ENCODE data around the gene ATP6V1C2.

ATP6V1C2 gene

DNA sequence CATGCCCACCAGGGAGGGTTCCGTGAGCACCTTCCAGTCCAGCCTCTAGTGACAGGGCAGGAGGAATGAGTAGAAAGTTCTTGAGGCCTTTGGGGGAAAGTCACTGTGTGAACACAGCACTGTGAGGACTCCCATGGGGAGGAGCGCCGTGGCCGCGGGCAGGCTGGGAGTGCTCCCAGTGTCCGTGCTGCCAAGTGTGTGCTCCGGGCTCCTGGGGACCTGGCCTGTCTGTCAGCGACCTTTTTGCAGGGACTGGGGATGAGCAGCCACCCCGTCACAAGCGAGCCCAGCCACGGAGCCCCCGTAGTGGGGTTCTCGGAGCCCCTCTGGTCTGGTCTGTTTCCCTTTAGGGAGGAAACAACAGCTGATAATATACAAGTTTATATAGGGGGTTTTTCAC is 54.4 kb downstream of the ATP6V1C2 start:
- no peaks in the 10 kb centered on the region for H3K79me2 ChIP-seq (ENCODE audit: low read length)
- H2AFZ ChIP-seq (ENCODE audit: low read length) = no peak overlapping the region
- H3K4me2 ChIP-seq (ENCODE audit: low read depth, low read length) = no peak overlapping the region
- no peaks in the 10 kb centered on the region for H3K9me3 ChIP-seq (replicated peaks; ENCODE audit: insufficient read depth, low read length)
- DNase-seq = no peak
- H3K4me1 ChIP-seq (ENCODE audit: low read length) = no peaks in the 10 kb centered on the region
- H3F3A ChIP-seq (ENCODE audit: insufficient read depth, low read length) = no peaks in the 10 kb centered on the region
- H3K27ac ChIP-seq (ENCODE audit: low read length) = no peak overlapping the region
- H3K27me3 ChIP-seq (replicated peaks; ENCODE audit: insufficient read depth, low read length) = no peaks in the 10 kb centered on the region
- no peak overlapping the region for H3K4me3 ChIP-seq (ENCODE audit: low read length)
- H4K20me1 ChIP-seq (ENCODE audit: insufficient read depth, low read length) = no peaks in the 10 kb centered on the region
- no peaks in the 10 kb centered on the region; the same call in 1 of the 2 replicates for H3K36me3 ChIP-seq (replicated peaks; ENCODE audit: insufficient read depth, low read length)
- TF ChIP-seq, protein P1, sequence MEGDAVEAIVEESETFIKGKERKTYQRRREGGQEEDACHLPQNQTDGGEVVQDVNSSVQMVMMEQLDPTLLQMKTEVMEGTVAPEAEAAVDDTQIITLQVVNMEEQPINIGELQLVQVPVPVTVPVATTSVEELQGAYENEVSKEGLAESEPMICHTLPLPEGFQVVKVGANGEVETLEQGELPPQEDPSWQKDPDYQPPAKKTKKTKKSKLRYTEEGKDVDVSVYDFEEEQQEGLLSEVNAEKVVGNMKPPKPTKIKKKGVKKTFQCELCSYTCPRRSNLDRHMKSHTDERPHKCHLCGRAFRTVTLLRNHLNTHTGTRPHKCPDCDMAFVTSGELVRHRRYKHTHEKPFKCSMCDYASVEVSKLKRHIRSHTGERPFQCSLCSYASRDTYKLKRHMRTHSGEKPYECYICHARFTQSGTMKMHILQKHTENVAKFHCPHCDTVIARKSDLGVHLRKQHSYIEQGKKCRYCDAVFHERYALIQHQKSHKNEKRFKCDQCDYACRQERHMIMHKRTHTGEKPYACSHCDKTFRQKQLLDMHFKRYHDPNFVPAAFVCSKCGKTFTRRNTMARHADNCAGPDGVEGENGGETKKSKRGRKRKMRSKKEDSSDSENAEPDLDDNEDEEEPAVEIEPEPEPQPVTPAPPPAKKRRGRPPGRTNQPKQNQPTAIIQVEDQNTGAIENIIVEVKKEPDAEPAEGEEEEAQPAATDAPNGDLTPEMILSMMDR (IDR thresholded peaks at IDR 0.05; ENCODE audit: low read length) = no peak
- TF ChIP-seq EZH2phosphoT487 (IDR thresholded peaks at IDR 0.05; ENCODE audit: low read length) = no peak
- H3K9ac ChIP-seq (ENCODE audit: low read length) = no peak overlapping the region
- no peaks in the 10 kb centered on the region for H3K9me2 ChIP-seq (replicated peaks; ENCODE audit: insufficient read depth, low read length)

DNA sequence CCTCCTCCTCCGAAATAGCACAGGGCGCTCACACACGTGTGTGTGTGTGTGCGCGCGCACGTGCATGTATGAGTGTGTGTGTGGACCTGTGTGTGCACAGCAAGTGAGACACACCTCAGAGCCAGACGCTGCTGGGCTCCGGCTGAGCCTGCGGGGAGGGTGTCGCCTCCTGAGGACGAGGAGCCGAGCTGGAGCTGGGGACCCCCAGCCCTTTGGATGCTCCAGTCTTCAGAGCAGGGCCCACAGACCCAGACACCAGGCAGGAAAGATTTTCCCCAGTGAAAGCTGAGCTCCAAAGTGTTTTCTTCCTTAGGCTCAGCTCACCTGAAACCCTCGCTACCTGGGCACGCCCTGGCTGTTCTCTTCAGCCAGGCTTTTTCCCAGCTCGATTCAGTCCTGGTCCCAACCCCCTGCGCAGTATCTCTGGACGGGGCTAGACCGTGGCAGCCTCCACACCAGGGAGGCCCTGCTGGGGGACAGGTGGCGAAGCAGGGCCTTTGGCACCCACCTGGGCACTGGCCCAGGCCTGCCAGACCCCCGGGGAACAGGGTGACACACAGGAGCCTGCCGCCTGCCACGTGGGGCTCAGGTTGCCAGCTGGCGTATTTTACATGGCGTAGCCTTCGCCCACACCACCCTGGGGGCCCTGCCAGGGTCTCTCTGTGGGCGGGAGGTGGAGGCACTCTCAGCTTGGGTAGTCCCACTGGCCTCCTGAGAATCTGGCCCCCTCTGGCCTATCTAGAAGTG is 55.0 kb downstream of the ATP6V1C2 start:
- no peak overlapping the region for H2AFZ ChIP-seq (ENCODE audit: low read length)
- H3F3A ChIP-seq (ENCODE audit: insufficient read depth, low read length) = no peaks in the 10 kb centered on the region
- no peak overlapping the region for H3K27ac ChIP-seq (ENCODE audit: low read length)
- no peaks in the 10 kb centered on the region for H3K9me3 ChIP-seq (replicated peaks; ENCODE audit: insufficient read depth, low read length)
- H3K27me3 ChIP-seq (replicated peaks; ENCODE audit: insufficient read depth, low read length) = no peaks in the 10 kb centered on the region
- H3K4me3 ChIP-seq (ENCODE audit: low read length) = no peak overlapping the region
- H3K79me2 ChIP-seq (ENCODE audit: low read length) = no peaks in the 10 kb centered on the region
- H3K4me1 ChIP-seq (ENCODE audit: low read length) = no peaks in the 10 kb centered on the region
- no peaks in the 10 kb centered on the region for H4K20me1 ChIP-seq (ENCODE audit: insufficient read depth, low read length)
- H3K36me3 ChIP-seq (replicated peaks; ENCODE audit: insufficient read depth, low read length) = no peaks in the 10 kb centered on the region; the same call in 1 of the 2 replicates
- no peak for DNase-seq
- H3K9me2 ChIP-seq (replicated peaks; ENCODE audit: insufficient read depth, low read length) = no peaks in the 10 kb centered on the region
- no peak overlapping the region for H3K4me2 ChIP-seq (ENCODE audit: low read depth, low read length)
- no peak overlapping the region for H3K9ac ChIP-seq (ENCODE audit: low read length)
- TF ChIP-seq EZH2 (optimal IDR thresholded peaks at IDR 0.05; ENCODE audit: low read depth, low read length) (no peak), EZH2phosphoT487 (IDR thresholded peaks at IDR 0.05; ENCODE audit: low read length) (no peak)
- TF ChIP-seq, protein P1 (IDR thresholded peaks at IDR 0.05; ENCODE audit: low read length) = no peak

- H3K9me2 ChIP-seq (replicated peaks; ENCODE audit: insufficient read depth, low read length) = no peaks in the 10 kb centered on the region
- no peaks in the 10 kb centered on the region for H3K9me3 ChIP-seq (replicated peaks; ENCODE audit: insufficient read depth, low read length)
- H3F3A ChIP-seq (ENCODE audit: insufficient read depth, low read length) = no peaks in the 10 kb centered on the region
- H3K27ac ChIP-seq (ENCODE audit: low read length) = no peak overlapping the region
- H3K4me3 ChIP-seq (ENCODE audit: low read length) = no peak overlapping the region
- no peak overlapping the region for H2AFZ ChIP-seq (ENCODE audit: low read length)
- TF ChIP-seq EZH2 (optimal IDR thresholded peaks at IDR 0.05; ENCODE audit: low read depth, low read length) (no peak), EZH2phosphoT487 (IDR thresholded peaks at IDR 0.05; ENCODE audit: low read length) (no peak)
- TF ChIP-seq, protein P1 (IDR thresholded peaks at IDR 0.05; ENCODE audit: low read length) = no peak
- no peak for DNase-seq
- H3K36me3 ChIP-seq (replicated peaks; ENCODE audit: insufficient read depth, low read length) = peaks cover 5% of the 10 kb centered on the region; the same call in 1 of the 2 replicates
- peaks cover 9% of the 10 kb centered on the region; the same call in 1 of the 2 replicates for H3K79me2 ChIP-seq (ENCODE audit: low read length)
- H3K4me2 ChIP-seq (ENCODE audit: low read depth, low read length) = no peak overlapping the region
- no peaks in the 10 kb centered on the region for H3K27me3 ChIP-seq (replicated peaks; ENCODE audit: insufficient read depth, low read length)
- H3K9ac ChIP-seq (ENCODE audit: low read length) = no peak overlapping the region
- H4K20me1 ChIP-seq (ENCODE audit: insufficient read depth, low read length) = no peaks in the 10 kb centered on the region
- H3K4me1 ChIP-seq (ENCODE audit: low read length) = no peaks in the 10 kb centered on the region
Measured at GRCh38 chr2:10777111-10777841, 55.8 kb downstream of the ATP6V1C2 start.

Measured in MM.1S (cell line).